HG03066 (cell line): ENCODE measurements around the gene GRK5.

Source experiments
- ATAC-seq: cut with Tn5 transposase; IDR thresholded peaks from one replicate; pipeline ENCODE4 v1.9.1; 2021; ENCODE audit warnings: low read depth; ENCODE audit not compliant: unreplicated experiment

Gene GRK5

GRCh38 chr10:119491966-119492757 is 284.8 kb downstream of the GRK5 start:
- ATAC-seq: no peak

GRCh38 chr10:119493155-119493554 is 285.8 kb downstream of the GRK5 start:
- no peak for ATAC-seq

- no peak for ATAC-seq
These were observed 287.1 kb downstream of the GRK5 start for GRCh38 chr10:119494236-119495020.

- ATAC-seq: no peak
These were observed 287.7 kb downstream of the GRK5 start for GRCh38 chr10:119495021-119495505.

- ATAC-seq: no peak
These were observed 288.2 kb downstream of the GRK5 start for GRCh38 chr10:119495545-119495944.

- ATAC-seq: peak; percentile 81
These were observed 288.9 kb downstream of the GRK5 start for GRCh38 chr10:119496273-119496672.

GRCh38 chr10:119497243-119497642 is 289.9 kb downstream of the GRK5 start:
- ATAC-seq: no peak

- ATAC-seq: no peak
These were observed 291.7 kb downstream of the GRK5 start for GRCh38 chr10:119498889-119499676.

- no peak for ATAC-seq
These were observed 292.3 kb downstream of the GRK5 start for GRCh38 chr10:119499677-119500002.

GRCh38 chr10:119500123-119500795 is 292.9 kb downstream of the GRK5 start:
- no peak for ATAC-seq

- ATAC-seq: no peak
These were observed 293.4 kb downstream of the GRK5 start for GRCh38 chr10:119500821-119501220.

- no peak for ATAC-seq
These were observed 294.3 kb downstream of the GRK5 start for GRCh38 chr10:119501690-119502089.

- ATAC-seq: peak; percentile 51
These were observed 294.8 kb downstream of the GRK5 start for GRCh38 chr10:119502209-119502608.

GRCh38 chr10:119502618-119503155 is 295.3 kb downstream of the GRK5 start:
- ATAC-seq: peak; percentile 5

- no peak for ATAC-seq
These were observed 296.4 kb downstream of the GRK5 start for GRCh38 chr10:119503821-119504220.

- ATAC-seq: no peak
These were observed 297.3 kb downstream of the GRK5 start for GRCh38 chr10:119504651-119505050.

- ATAC-seq: no peak
These were observed 297.8 kb downstream of the GRK5 start for GRCh38 chr10:119505131-119505551.
